Keratinocyte (primary cell): ENCODE data around the gene ZNF691. TPM values are rescaled to one million over a fixed set of nuclear protein-coding genes. Genes with fewer than 3 reads are reported as not detected.

ENCODE experiments used
- DNase-seq: peaks from one replicate; pipeline ENCODE4 v3.0.0-alpha.2; 2011; ENCODE audit warnings: low read depth, missing footprints, low spot score
- FAIRE-seq: peaks from 2 replicates; lab custom pipeline; 2011; peaks lifted over from hg19 to GRCh38; lab: Jason Lieb, UNC
- H2AFZ ChIP-seq: 2 replicates; pipeline ENCODE4 v1.6.0; 2012; ENCODE audit warnings: low read length, control low read depth, inconsistent platforms; ENCODE audit not compliant: control insufficient read depth
- H3K27ac ChIP-seq: 2 replicates; pipeline ENCODE4 v1.5.1; 2011; ENCODE audit warnings: low read length; ENCODE audit not compliant: control insufficient read depth, insufficient read depth
- H3K27me3 ChIP-seq: 3 replicates; pipeline ENCODE4 v1.6.0; 2011; ENCODE audit warnings: low read length; ENCODE audit not compliant: control insufficient read depth, insufficient read depth; ENCODE audit errors: extremely low read depth
- H3K36me3 ChIP-seq, 2 experiments: 2 replicates in 1 of 2; 3 replicates in 1 of 2; pipeline ENCODE4 v1.5.1; 2011; ENCODE audit warnings: low read length in 2 of 2, mild to moderate bottlenecking in 1 of 2; ENCODE audit not compliant: control insufficient read depth in 2 of 2, insufficient read depth in 2 of 2; ENCODE audit errors: extremely low read depth in 1 of 2
- H3K4me1 ChIP-seq: 3 replicates; pipeline ENCODE4 v1.5.1; 2011; ENCODE audit warnings: low read length; ENCODE audit not compliant: control insufficient read depth, insufficient read depth; ENCODE audit errors: extremely low read depth
- H3K4me2 ChIP-seq: 3 replicates; pipeline ENCODE4 v1.6.0; 2011; ENCODE audit warnings: low read depth, low read length; ENCODE audit not compliant: control insufficient read depth, insufficient read depth; ENCODE audit errors: extremely low read depth
- H3K4me3 ChIP-seq, 3 experiments: fragments of 200-600 bp in 1 of 3; sonication (generic) in 1 of 3; 2 replicates in 2 of 3; 3 replicates in 1 of 3; pipeline ENCODE4 v1.5.1; 2011 to 2016; ENCODE audit warnings: low read length in 3 of 3, mild to moderate bottlenecking in 3 of 3, control low read depth in 2 of 3, inconsistent platforms in 1 of 3, low read depth in 1 of 3, mixed read lengths in 1 of 3, mixed run types in 1 of 3, moderate library complexity in 1 of 3; ENCODE audit not compliant: control insufficient read depth in 2 of 3, insufficient read depth in 2 of 3; ENCODE audit errors: extremely low read depth in 1 of 3
- H3K79me2 ChIP-seq: 2 replicates; pipeline ENCODE4 v1.6.0; 2012; ENCODE audit warnings: low read length; ENCODE audit not compliant: control insufficient read depth, insufficient read depth
- H3K9ac ChIP-seq: 3 replicates; pipeline ENCODE4 v1.6.0; 2011; ENCODE audit warnings: low read length; ENCODE audit not compliant: control insufficient read depth, insufficient read depth; ENCODE audit errors: extremely low read depth
- H3K9me1 ChIP-seq: 3 replicates; pipeline ENCODE4 v1.6.0; 2011; ENCODE audit warnings: low read length; ENCODE audit not compliant: control insufficient read depth, insufficient read depth; ENCODE audit errors: extremely low read depth
- H3K9me3 ChIP-seq: 2 replicates; pipeline ENCODE4 v1.5.1; 2012; ENCODE audit warnings: low read depth, low read length; ENCODE audit not compliant: control insufficient read depth
- H4K20me1 ChIP-seq: 3 replicates; pipeline ENCODE4 v1.6.0; 2011; ENCODE audit warnings: low read length; ENCODE audit not compliant: control insufficient read depth, insufficient read depth; ENCODE audit errors: extremely low read depth
- CTCF ChIP-seq, 3 experiments: IDR thresholded peaks in 1 of 3; conservative IDR thresholded peaks in 1 of 3; optimal IDR thresholded peaks in 1 of 3; 2 replicates in 2 of 3; 3 replicates in 1 of 3; pipeline versions ENCODE3 to v1.5.1; 2011; ENCODE audit warnings: low read length in 3 of 3, mild to moderate bottlenecking in 3 of 3, moderate library complexity in 2 of 3, control low read depth in 1 of 3, inconsistent platforms in 1 of 3; ENCODE audit not compliant: insufficient read depth in 2 of 3; ENCODE audit errors: extremely low read depth in 1 of 3
- EZH2 ChIP-seq: IDR thresholded peaks from one replicate; pipeline ENCODE4 v1.6.1; 2012; ENCODE audit warnings: inconsistent platforms, mild to moderate bottlenecking, low read length, moderate library complexity
- dilution Hi-C: fragments of 300-500 bp; cut with MboI; formaldehyde crosslinking; loops from one replicate; pipeline ENCODE4 v1.7.0; 2020; ENCODE audit warnings: low sequenced_read_pairs; ENCODE audit not compliant: extremely low pct_ligation_motif_present
- polyA minus RNA-seq, 3 experiments: library from RNA; depleted of rRNA, polyadenylated mRNA; stranded (reverse); fragments of >200 nt; gene quantifications; 1 replicate in 1 of 3; 2 replicates in 1 of 3; 3 replicates in 1 of 3; pipeline ENCODE4 v1.2.3, GENCODE V29; 2011
- polyA plus RNA-seq, 5 experiments: library from polyadenylated mRNA; depleted of rRNA in 3 of 5; stranded (reverse) in 3 of 5; stranded (forward) in 1 of 5; unstranded in 1 of 5; fragments of >200 nt; gene quantifications; 1 replicate in 1 of 5; 2 replicates in 3 of 5; 3 replicates in 1 of 5; pipeline versions ENCODE4 v1.2.1 to v1.2.3, GENCODE V29; 2011 to 2012; ENCODE audit warnings: missing spikeins in 2 of 5, low read depth in 1 of 5, low replicate concordance in 1 of 5

The ZNF691 gene
- polyA plus RNA-seq, result 3.8 to 7.1 TPM (median 3.8 TPM) in 3 replicates
- polyA plus RNA-seq (2011; ENCODE audit: low read depth), result 0.44 TPM
- polyA plus RNA-seq (2011; cell fraction: cytosol; rRNA removed), result 3.5 and 4.2 TPM in 2 replicates
- 11.3 and 14.4 TPM in 2 replicates for polyA plus RNA-seq (2011; cell fraction: nucleus; rRNA removed)
- 3.4 and 4.5 TPM in 2 replicates for polyA plus RNA-seq (2012; ENCODE audit: low replicate concordance)
- 1.7 to 5.8 TPM (median 2.2 TPM) in 3 replicates for polyA minus RNA-seq
- not detected for polyA minus RNA-seq (2011; cell fraction: cytosol; rRNA and poly(A)+ RNA removed)
- 1.3 and 3.3 TPM in 2 replicates for polyA minus RNA-seq (2011; cell fraction: nucleus; rRNA and poly(A)+ RNA removed)

GRCh38 chr1:42846257-42847110 lies at the start of gene ZNF691:
Gene ZNF691 (plus strand): TSS chr1:42846613. CDS start chr1:42849659, 3,046 bp downstream.
- H4K20me1 ChIP-seq, result no peaks in the 10 kb centered on the region
- TF ChIP-seq CTCF (optimal IDR thresholded peaks at IDR 0.05 in 1 of 3, IDR thresholded peaks at IDR 0.05 in 1 of 3, conservative IDR thresholded peaks at IDR 0.05 in 1 of 3; ENCODE audit: extremely low read depth in 1 of 3, insufficient read depth in 2 of 3, low read length in 3 of 3) (peak; percentile 23 to 70 (median 48)), EZH2 (no peak)
- peaks cover 10 to 11% of the 10 kb centered on the region in 2 experiments for H3K36me3 ChIP-seq
- H2AFZ ChIP-seq, result peak within 1 kb of the TSS; percentile 98
- H3K9me1 ChIP-seq, result no peaks in the 10 kb centered on the region
- H3K4me2 ChIP-seq, result peak within 1 kb of the TSS; percentile 96
- H3K9me3 ChIP-seq, result no peaks in the 10 kb centered on the region
- peaks cover 8% of the 10 kb centered on the region for H3K79me2 ChIP-seq
- peaks cover 6% of the 10 kb centered on the region for H3K4me1 ChIP-seq
- peak within 1 kb of the TSS; percentile 76 for H3K9ac ChIP-seq
- peak within 1 kb of the TSS; percentile 79 to 89 (median 88) for H3K4me3 ChIP-seq
- H3K27ac ChIP-seq, result peak within 1 kb of the TSS; percentile 51
- dilution Hi-C loops, result no loop called here
- DNase-seq, result peak; percentile 71
- peak; percentile 92 for FAIRE-seq
- no peaks in the 10 kb centered on the region for H3K27me3 ChIP-seq

GRCh38 chr1:42797414-42797813 lies 49.0 kb upstream of the ZNF691 start:
- H3K9ac ChIP-seq, result no peak overlapping the region
- H3K4me2 ChIP-seq, result no peak overlapping the region

More at GRCh38 chr1:42797414-42797813, 49.0 kb upstream of the ZNF691 start:
- dilution Hi-C loops, result no loop called here
- H2AFZ ChIP-seq, result no peak overlapping the region
- no peaks in the 10 kb centered on the region for H3K36me3 ChIP-seq
- DNase-seq (no peak), FAIRE-seq (no peak)
- no peaks in the 10 kb centered on the region for H3K27me3 ChIP-seq
- H3K79me2 ChIP-seq, result no peaks in the 10 kb centered on the region
- H3K4me3 ChIP-seq, result no peak overlapping the region
- H4K20me1 ChIP-seq, result no peaks in the 10 kb centered on the region
- no peaks in the 10 kb centered on the region for H3K4me1 ChIP-seq
- no peak overlapping the region for H3K27ac ChIP-seq
- TF ChIP-seq CTCF (optimal IDR thresholded peaks at IDR 0.05 in 1 of 3, IDR thresholded peaks at IDR 0.05 in 1 of 3, conservative IDR thresholded peaks at IDR 0.05 in 1 of 3; ENCODE audit: extremely low read depth in 1 of 3, insufficient read depth in 2 of 3, low read length in 3 of 3), result no peak
- no peak for TF ChIP-seq EZH2
- no peaks in the 10 kb centered on the region for H3K9me3 ChIP-seq
- no peaks in the 10 kb centered on the region for H3K9me1 ChIP-seq
